ENCODE measurements around the gene TNFRSF14. TPM values are rescaled to one million over a fixed set of nuclear protein-coding genes. Genes with fewer than 3 reads are reported as not detected.

The TNFRSF14 gene
- total and polyA plus RNA-seq, 7 experiments from 2014 or later = 52.5 to 253 (median 200) TPM

DNA sequence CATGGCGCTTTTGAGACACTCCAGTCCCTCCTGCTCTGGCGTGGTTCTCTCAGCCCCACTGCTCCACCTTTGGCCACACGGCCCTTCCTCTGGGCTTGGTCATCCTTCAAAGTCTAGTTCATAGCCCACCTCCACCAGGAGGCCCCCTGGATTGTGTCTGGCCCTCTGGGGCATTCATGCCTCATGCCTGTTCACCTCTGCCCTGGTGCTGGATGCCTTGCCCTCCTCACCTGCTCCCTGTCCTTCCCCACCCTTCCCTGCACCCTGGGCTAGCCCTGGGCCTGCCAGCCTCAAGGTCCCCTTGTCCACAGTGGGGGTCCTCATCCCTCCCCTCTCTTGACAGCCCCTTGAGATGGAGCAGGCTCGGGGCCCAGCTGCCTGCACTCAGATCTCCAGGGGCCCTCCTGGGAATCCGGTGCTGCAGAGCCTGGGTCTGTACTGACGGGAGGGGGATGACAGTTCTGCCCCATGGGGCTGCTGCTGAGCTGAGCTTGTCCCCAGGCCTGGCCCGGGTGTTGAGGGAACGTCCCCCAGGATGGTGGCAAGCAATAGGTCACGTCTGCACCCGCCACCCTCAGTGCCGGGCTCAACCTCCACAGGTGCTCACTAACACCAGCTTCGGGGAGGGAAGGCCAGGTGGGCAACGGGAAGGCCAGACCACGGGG lies 48.8 kb downstream of the TNFRSF14 start:
- H3K9me3 ChIP-seq (ENCODE audit: control insufficient read depth in 2 of 3, low read length in 3 of 3) = no peaks in the 10 kb centered on the region
- H3K4me1 ChIP-seq (ENCODE audit: control insufficient read depth in 2 of 2, insufficient read depth in 2 of 2, low read length in 2 of 2) = no peaks in the 10 kb centered on the region
- no peak overlapping the region for H3K4me3 ChIP-seq (ENCODE audit: low read length)
- H3K27me3 ChIP-seq (ENCODE audit: control insufficient read depth in 2 of 2, insufficient read depth in 2 of 2, low read length in 2 of 2) = no peaks in the 10 kb centered on the region
- Mint-ChIP-seq H3K36me3 (no peaks in the 10 kb centered on the region), H3K9me3 (peaks cover 0 to 4% (median 0%) of the 10 kb centered on the region in 11 donors), H3K4me3 (no peak overlapping the region), H3K27me3 (peaks cover 0 to 14% (median 0%) of the 10 kb centered on the region in 5 donors), H3K4me1 (no peaks in the 10 kb centered on the region), H3K27ac (no peak overlapping the region)
- POLR2A ChIA-PET = no interaction called here
- DNase-seq (no peak), ATAC-seq (no peak)
- intact Hi-C loops (cut with micrococcal nuclease) = no loop called here
- CTCF ChIA-PET = no interaction called here
- no peak overlapping the region for H3K27ac ChIP-seq (ENCODE audit: low read depth, low read length)
- H3K36me3 ChIP-seq (ENCODE audit: control insufficient read depth in 2 of 3, insufficient read depth in 3 of 3, low read length in 3 of 3) = no peaks in the 10 kb centered on the region

DNA sequence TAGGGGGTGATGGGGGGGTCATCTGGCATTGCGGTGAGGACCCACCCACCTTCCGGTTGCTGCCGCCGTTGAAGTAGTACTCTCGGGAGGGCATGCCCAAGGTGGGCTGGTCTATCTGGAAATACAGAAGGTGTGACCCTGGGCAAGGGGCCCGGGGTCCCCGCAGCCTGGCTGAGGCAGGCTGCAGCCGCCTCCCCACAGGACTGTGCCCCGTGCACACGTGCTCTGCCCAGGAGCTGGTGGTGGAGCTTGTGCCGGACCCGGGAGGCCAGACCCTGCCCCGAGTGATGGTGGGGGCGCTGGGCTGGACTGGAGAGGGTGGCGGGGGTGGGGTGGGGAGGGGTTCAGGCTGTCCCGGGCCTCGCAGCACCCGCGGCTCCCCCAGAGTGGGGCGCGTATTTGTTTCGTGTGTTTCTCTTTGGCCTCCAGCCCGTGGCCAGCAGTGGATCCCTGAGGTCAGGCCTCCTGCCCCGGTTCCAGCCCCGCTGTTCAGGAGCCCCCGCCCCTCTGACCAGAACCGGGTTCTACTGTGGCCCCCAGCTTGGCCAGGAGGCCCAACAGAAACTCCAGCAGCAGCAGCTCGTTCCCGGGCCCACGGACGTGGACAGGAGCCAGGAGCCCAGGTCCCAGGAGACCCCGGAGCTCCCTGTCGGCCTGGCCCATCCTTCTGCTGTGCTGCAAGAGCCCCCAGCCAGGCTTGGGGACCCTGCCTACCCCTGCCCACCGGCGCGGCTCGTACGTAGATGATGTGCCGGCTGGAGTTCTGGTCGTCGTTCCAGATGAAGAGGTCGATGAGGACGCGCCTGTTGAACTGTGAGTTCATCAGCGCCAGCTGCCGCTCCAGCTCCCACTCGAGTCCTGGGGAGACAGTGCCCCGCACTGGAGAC lies 49.6 kb downstream of the TNFRSF14 start:
- peaks cover 0 to 4% (median 0%) of the 10 kb centered on the region in 11 donors for H3K9me3 Mint-ChIP-seq
- Histone ChIP-seq H3K4me1 (ENCODE audit: control insufficient read depth in 2 of 2, insufficient read depth in 2 of 2, low read length in 2 of 2) (no peaks in the 10 kb centered on the region), H3K36me3 (ENCODE audit: control insufficient read depth in 2 of 3, insufficient read depth in 3 of 3, low read length in 3 of 3) (no peaks in the 10 kb centered on the region), H3K27ac (ENCODE audit: low read depth, low read length) (no peak overlapping the region), H3K9me3 (ENCODE audit: control insufficient read depth in 2 of 3, low read length in 3 of 3) (no peaks in the 10 kb centered on the region), H3K4me3 (ENCODE audit: low read length) (no peak overlapping the region), H3K27me3 (ENCODE audit: control insufficient read depth in 2 of 2, insufficient read depth in 2 of 2, low read length in 2 of 2) (no peaks in the 10 kb centered on the region)
- peaks cover 0 to 14% (median 0%) of the 10 kb centered on the region in 5 donors for H3K27me3 Mint-ChIP-seq
- H3K36me3 Mint-ChIP-seq = no peaks in the 10 kb centered on the region
- intact Hi-C loops (cut with micrococcal nuclease) = no loop called here
- H3K4me3 Mint-ChIP-seq = no peak overlapping the region
- CTCF ChIA-PET = no interaction called here
- no peak overlapping the region for H3K27ac Mint-ChIP-seq
- POLR2A ChIA-PET = no interaction called here
- DNase-seq = no peak
- ATAC-seq = no peak
- no peaks in the 10 kb centered on the region for H3K4me1 Mint-ChIP-seq

DNA sequence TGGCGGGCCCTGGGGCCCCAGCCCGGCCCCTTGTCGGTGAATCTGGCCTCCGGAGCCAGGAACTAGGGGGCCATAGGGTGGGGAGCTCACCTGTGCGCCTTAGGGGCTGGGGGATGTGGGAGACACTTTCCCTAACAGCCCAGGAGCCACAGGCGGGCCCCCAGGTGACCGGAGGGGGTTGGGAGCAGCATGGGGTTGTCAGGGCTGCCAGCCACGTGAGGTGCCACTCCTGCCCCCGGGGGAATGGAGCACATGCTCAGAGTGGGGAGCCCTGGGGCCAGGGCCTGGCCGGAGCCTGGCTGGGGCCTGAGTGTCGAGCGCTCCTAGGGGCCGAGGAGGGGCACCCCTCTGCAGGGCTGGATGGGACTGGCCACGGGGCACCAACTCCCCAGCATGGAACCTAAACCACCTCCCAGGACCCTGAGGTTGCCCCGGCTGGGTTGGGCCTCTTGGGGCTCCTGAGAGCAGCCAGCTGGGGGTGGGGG lies 50.3 kb downstream of the TNFRSF14 start:
- Histone ChIP-seq H3K27ac (ENCODE audit: low read depth, low read length) (no peak overlapping the region), H3K9me3 (ENCODE audit: control insufficient read depth in 2 of 3, low read length in 3 of 3) (no peaks in the 10 kb centered on the region), H3K4me3 (ENCODE audit: low read length) (no peak overlapping the region), H3K27me3 (ENCODE audit: control insufficient read depth in 2 of 2, insufficient read depth in 2 of 2, low read length in 2 of 2) (no peaks in the 10 kb centered on the region), H3K4me1 (ENCODE audit: control insufficient read depth in 2 of 2, insufficient read depth in 2 of 2, low read length in 2 of 2) (no peaks in the 10 kb centered on the region), H3K36me3 (ENCODE audit: control insufficient read depth in 2 of 3, insufficient read depth in 3 of 3, low read length in 3 of 3) (no peaks in the 10 kb centered on the region)
- H3K36me3 Mint-ChIP-seq = no peaks in the 10 kb centered on the region
- DNase-seq (peak in 1 of 9 donors; percentile 19), ATAC-seq (no peak)
- intact Hi-C loops (cut with micrococcal nuclease) = no loop called here
- H3K4me3 Mint-ChIP-seq = no peak overlapping the region
- H3K27me3 Mint-ChIP-seq = peaks cover 0 to 9% (median 0%) of the 10 kb centered on the region in 5 donors
- peaks cover 0 to 4% (median 0%) of the 10 kb centered on the region in 11 donors for H3K9me3 Mint-ChIP-seq
- H3K27ac Mint-ChIP-seq = no peak overlapping the region
- ChIA-PET POLR2A (no interaction called here), CTCF (no interaction called here)
- no peaks in the 10 kb centered on the region for H3K4me1 Mint-ChIP-seq

DNA sequence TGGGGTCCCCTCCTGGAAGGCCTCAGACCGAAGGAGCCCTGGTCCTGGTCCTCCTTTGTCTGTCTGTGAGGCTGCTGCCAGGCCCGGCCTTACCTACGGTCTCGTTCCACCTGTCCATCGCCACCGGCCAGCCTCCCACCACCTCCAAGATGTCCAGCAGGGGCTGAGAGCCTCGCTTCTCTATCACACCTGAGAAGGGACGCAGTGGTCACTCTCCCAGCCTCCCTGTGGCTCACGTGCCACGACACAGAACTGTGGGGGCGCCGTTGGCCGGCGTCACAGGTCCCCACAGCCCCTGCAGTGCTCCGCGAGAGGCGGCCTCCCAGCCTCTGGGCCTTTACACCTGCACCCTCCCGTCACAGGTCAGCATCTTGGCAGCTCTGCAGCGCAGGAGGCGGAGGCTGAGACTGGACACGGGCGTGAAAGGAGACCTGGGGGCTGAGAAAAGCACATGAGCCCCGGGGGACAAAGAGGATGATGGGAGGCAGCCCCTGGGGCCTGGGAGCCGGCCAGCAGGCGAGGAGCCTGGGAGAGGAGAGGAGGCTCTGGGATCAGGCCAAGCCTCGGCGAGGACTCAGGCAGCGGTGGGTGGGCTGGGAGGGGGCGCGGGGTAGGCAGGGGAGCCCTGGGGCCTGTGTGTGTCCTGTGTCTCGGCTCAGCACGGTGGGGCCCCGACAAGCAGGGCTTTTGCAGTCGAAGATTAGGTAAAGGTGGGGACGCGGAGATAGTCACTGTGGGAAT lies 50.9 kb downstream of the TNFRSF14 start:
- H3K27me3 Mint-ChIP-seq = peaks cover 0 to 5% (median 0%) of the 10 kb centered on the region in 5 donors
- H3K9me3 ChIP-seq (ENCODE audit: control insufficient read depth in 2 of 3, low read length in 3 of 3) = no peaks in the 10 kb centered on the region
- H3K27ac ChIP-seq (ENCODE audit: low read depth, low read length) = no peak overlapping the region
- CTCF ChIA-PET = no interaction called here
- no peaks in the 10 kb centered on the region for H3K4me1 Mint-ChIP-seq
- H3K36me3 Mint-ChIP-seq = no peaks in the 10 kb centered on the region
- intact Hi-C loops (cut with micrococcal nuclease) = no loop called here
- POLR2A ChIA-PET = no interaction called here
- no peaks in the 10 kb centered on the region for H3K36me3 ChIP-seq (ENCODE audit: control insufficient read depth in 2 of 3, insufficient read depth in 3 of 3, low read length in 3 of 3)
- H3K27ac Mint-ChIP-seq = no peak overlapping the region
- peaks cover 0 to 4% (median 0%) of the 10 kb centered on the region in 11 donors for H3K9me3 Mint-ChIP-seq
- H3K4me3 ChIP-seq (ENCODE audit: low read length) = no peak overlapping the region
- ATAC-seq (no peak), DNase-seq (no peak)
- H3K4me1 ChIP-seq (ENCODE audit: control insufficient read depth in 2 of 2, insufficient read depth in 2 of 2, low read length in 2 of 2) = no peaks in the 10 kb centered on the region
- no peaks in the 10 kb centered on the region for H3K27me3 ChIP-seq (ENCODE audit: control insufficient read depth in 2 of 2, insufficient read depth in 2 of 2, low read length in 2 of 2)
- H3K4me3 Mint-ChIP-seq = no peak overlapping the region

DNA sequence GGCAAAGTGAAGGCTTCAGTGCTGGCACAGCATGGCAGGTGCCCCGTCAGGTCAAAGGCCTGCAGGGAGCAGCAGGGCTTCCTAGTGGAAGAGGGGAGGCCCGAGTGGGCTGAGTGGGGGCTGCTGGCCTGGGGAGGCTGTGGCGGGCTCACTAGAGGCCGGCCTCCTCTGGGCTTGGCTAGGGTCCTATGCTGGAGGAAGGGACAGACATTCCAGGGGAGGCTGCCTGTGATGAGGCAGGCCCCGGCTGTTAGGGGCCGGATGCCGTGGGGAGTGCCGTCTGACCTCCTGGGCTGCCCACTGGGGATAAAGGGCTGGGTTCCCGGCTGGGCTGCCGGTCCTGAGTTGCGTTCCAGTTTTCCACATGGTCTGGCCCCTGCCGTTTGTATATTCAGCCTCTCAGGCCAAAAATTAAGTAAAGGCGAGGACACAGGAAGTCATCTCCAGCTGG lies 51.5 kb downstream of the TNFRSF14 start:
- no peaks in the 10 kb centered on the region for H3K36me3 Mint-ChIP-seq
- H3K4me1 Mint-ChIP-seq = no peaks in the 10 kb centered on the region
- no peaks in the 10 kb centered on the region for H3K4me1 ChIP-seq (ENCODE audit: control insufficient read depth in 2 of 2, insufficient read depth in 2 of 2, low read length in 2 of 2)
- no peaks in the 10 kb centered on the region for H3K36me3 ChIP-seq (ENCODE audit: control insufficient read depth in 2 of 3, insufficient read depth in 3 of 3, low read length in 3 of 3)
- ChIA-PET POLR2A (no interaction called here), CTCF (no interaction called here)
- peaks cover 0 to 4% (median 0%) of the 10 kb centered on the region in 11 donors for H3K9me3 Mint-ChIP-seq
- H3K4me3 Mint-ChIP-seq = no peak overlapping the region
- no peaks in the 10 kb centered on the region for H3K27me3 Mint-ChIP-seq
- H3K27me3 ChIP-seq (ENCODE audit: control insufficient read depth in 2 of 2, insufficient read depth in 2 of 2, low read length in 2 of 2) = no peaks in the 10 kb centered on the region
- no peaks in the 10 kb centered on the region for H3K9me3 ChIP-seq (ENCODE audit: control insufficient read depth in 2 of 3, low read length in 3 of 3)
- no peak overlapping the region for H3K27ac ChIP-seq (ENCODE audit: low read depth, low read length)
- no peak overlapping the region for H3K4me3 ChIP-seq (ENCODE audit: low read length)
- no peak for DNase-seq
- ATAC-seq = no peak
- H3K27ac Mint-ChIP-seq = no peak overlapping the region
- intact Hi-C loops (cut with micrococcal nuclease) = no loop called here

DNA sequence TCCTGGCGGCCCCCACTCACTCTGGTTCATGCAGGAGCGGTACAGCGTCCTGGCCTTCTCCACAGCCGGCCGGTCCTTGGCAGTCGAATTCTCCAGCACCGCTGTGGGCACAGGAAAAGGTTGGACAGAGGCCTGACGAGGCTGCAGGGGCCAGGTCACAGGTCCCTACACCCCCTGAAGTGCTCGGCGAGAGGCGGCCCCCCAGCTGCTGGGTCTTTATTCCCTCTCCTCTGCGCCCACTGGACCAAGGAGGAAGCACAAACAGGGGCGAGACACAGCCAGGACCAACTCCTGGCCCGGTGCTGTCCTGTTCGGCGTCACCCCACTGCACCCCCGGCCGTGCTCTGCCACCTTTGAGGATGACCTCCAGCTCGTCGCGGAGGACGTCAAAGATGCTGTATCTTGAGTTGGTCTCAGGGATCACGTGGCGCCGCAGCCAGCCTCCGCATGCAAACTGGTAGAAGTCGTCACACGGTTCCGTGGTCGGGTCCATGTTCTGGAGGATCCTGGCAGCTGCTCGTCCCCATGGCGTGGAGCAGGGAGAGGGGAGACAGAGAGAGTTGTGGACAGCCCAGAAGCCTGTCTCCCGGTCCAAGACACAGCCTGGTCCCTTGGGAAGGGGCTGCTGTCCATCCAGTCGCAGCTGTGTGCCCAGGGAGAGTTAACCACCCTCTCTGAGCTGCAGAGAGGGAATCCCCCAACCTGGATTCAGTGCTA lies 53.3 kb downstream of the TNFRSF14 start:
- H3K4me1 Mint-ChIP-seq = no peaks in the 10 kb centered on the region
- Histone ChIP-seq H3K36me3 (ENCODE audit: control insufficient read depth in 2 of 3, insufficient read depth in 3 of 3, low read length in 3 of 3) (no peaks in the 10 kb centered on the region), H3K4me1 (ENCODE audit: control insufficient read depth in 2 of 2, insufficient read depth in 2 of 2, low read length in 2 of 2) (no peaks in the 10 kb centered on the region), H3K27me3 (ENCODE audit: control insufficient read depth in 2 of 2, insufficient read depth in 2 of 2, low read length in 2 of 2) (no peaks in the 10 kb centered on the region), H3K9me3 (ENCODE audit: control insufficient read depth in 2 of 3, low read length in 3 of 3) (peaks cover 0 to 5% (median 0%) of the 10 kb centered on the region in 3 experiments), H3K4me3 (ENCODE audit: low read length) (no peak overlapping the region), H3K27ac (ENCODE audit: low read depth, low read length) (no peak overlapping the region)
- peaks cover 0 to 16% (median 11%) of the 10 kb centered on the region in 11 donors for H3K9me3 Mint-ChIP-seq
- CTCF ChIA-PET = no interaction called here
- no peak overlapping the region for H3K27ac Mint-ChIP-seq
- peaks cover 0 to 8% (median 0%) of the 10 kb centered on the region in 5 donors for H3K36me3 Mint-ChIP-seq
- intact Hi-C loops (cut with micrococcal nuclease) = no loop called here
- DNase-seq = no peak
- H3K4me3 Mint-ChIP-seq = no peak overlapping the region
- POLR2A ChIA-PET = no interaction called here
- H3K27me3 Mint-ChIP-seq = peaks cover 0 to 9% (median 0%) of the 10 kb centered on the region in 5 donors
- ATAC-seq = no peak
